H1 (cell line): Measurements from ENCODE around the gene CFAP97D2. TPM values are rescaled to one million over a fixed set of nuclear protein-coding genes. Genes with fewer than 3 reads are reported as not detected.

ENCODE experiments used
- CTCF ChIA-PET: fragments of 300-600 bp; sonication (Branson Sonifier 250); formaldehyde crosslinking; loops from one replicate; lab custom pipeline; 2021; ENCODE audit not compliant: partially characterized antibody; lab: Charles Lee
- POLR2A ChIA-PET: fragments of 300-600 bp; sonication (Branson Sonifier 250); formaldehyde crosslinking; loops from one replicate; lab custom pipeline; 2021; ENCODE audit warnings: inconsistent platforms; ENCODE audit not compliant: partially characterized antibody; lab: Charles Lee
- DNase-seq, 2 experiments: peaks; one replicate each; pipeline versions ENCODE4 v3.0.0 to v3.0.0-alpha.2; 2010 to 2022; ENCODE audit warnings: low spot score in 2 of 2, low read depth in 1 of 2, mixed read lengths in 1 of 2
- FAIRE-seq: peaks from 2 replicates; lab custom pipeline; 2011; peaks lifted over from hg19 to GRCh38; lab: Jason Lieb, UNC
- H2AFZ ChIP-seq: 2 replicates; pipeline ENCODE4 v1.8.1; 2012; ENCODE audit warnings: low read length, inconsistent platforms
- H2AK5ac ChIP-seq: 2 replicates; pipeline ENCODE4 v1.6.1; 2013; ENCODE audit warnings: low read depth, low read length
- H2BK120ac ChIP-seq: replicated peaks from 2 replicates; pipeline ENCODE3; 2013; ENCODE audit warnings: low read depth, low read length, inconsistent platforms
- H2BK12ac ChIP-seq: 2 replicates; pipeline ENCODE4 v1.6.1; 2013; ENCODE audit warnings: low read depth, low read length
- H2BK15ac ChIP-seq: 2 replicates; pipeline ENCODE4 v1.6.1; 2013; ENCODE audit warnings: low read length
- H2BK20ac ChIP-seq: 2 replicates; pipeline ENCODE4 v1.6.1; 2013; ENCODE audit warnings: low read length
- H2BK5ac ChIP-seq: 2 replicates; pipeline ENCODE4 v1.6.1; 2013; ENCODE audit warnings: low read depth, low read length
- H3K14ac ChIP-seq: 2 replicates; pipeline ENCODE4 v1.6.1; 2013; ENCODE audit warnings: inconsistent platforms; ENCODE audit not compliant: insufficient read length
- H3K18ac ChIP-seq: 2 replicates; pipeline ENCODE4 v1.6.1; 2013; ENCODE audit warnings: low read length; ENCODE audit errors: extremely low read depth
- H3K23ac ChIP-seq: 2 replicates; pipeline ENCODE4 v1.6.1; 2013; ENCODE audit warnings: inconsistent platforms; ENCODE audit not compliant: insufficient read length
- H3K23me2 ChIP-seq: 2 replicates; pipeline ENCODE4 v1.6.1; 2013; ENCODE audit warnings: low read depth, low read length
- H3K27ac ChIP-seq: 2 replicates; pipeline ENCODE4 v1.6.1; 2011; ENCODE audit warnings: low read depth, low read length, inconsistent platforms
- H3K27me3 ChIP-seq, 4 experiments: replicated peaks in 1 of 4; 1 replicate in 1 of 4; 2 replicates in 3 of 4; pipeline versions ENCODE4 v1.6.1 to v1.8.1; 2011 to 2013; ENCODE audit warnings: low read length in 3 of 4, mild to moderate bottlenecking in 3 of 4, inconsistent platforms in 2 of 4, mixed read lengths in 2 of 4, moderate library complexity in 1 of 4; ENCODE audit not compliant: control insufficient read depth in 3 of 4, insufficient read depth in 3 of 4; ENCODE audit errors: extremely low read depth in 1 of 4
- H3K36me3 ChIP-seq, 4 experiments: 2 replicates each; pipeline versions ENCODE4 v1.6.1 to v1.8.1; 2011 to 2013; ENCODE audit warnings: mild to moderate bottlenecking in 4 of 4, low read length in 3 of 4, moderate library complexity in 2 of 4, control low read depth in 1 of 4, inconsistent platforms in 1 of 4; ENCODE audit not compliant: insufficient read depth in 4 of 4, control insufficient read depth in 2 of 4
- H3K4ac ChIP-seq: replicated peaks from 2 replicates; pipeline ENCODE3; 2013; ENCODE audit warnings: low read length, low read depth, mixed read lengths, inconsistent platforms; ENCODE audit not compliant: insufficient read length
- H3K4me1 ChIP-seq, 4 experiments: replicated peaks in 1 of 4; 1 replicate in 1 of 4; 2 replicates in 3 of 4; pipeline versions ENCODE4 v1.6.1 to v1.8.1; 2011 to 2013; ENCODE audit warnings: low read length in 3 of 4, inconsistent platforms in 2 of 4, mixed read lengths in 1 of 4; ENCODE audit not compliant: insufficient read depth in 4 of 4, control insufficient read depth in 3 of 4
- H3K4me2 ChIP-seq, 2 experiments: 2 replicates each; pipeline versions ENCODE4 v1.6.1 to v1.8.1; 2011 to 2013; ENCODE audit warnings: low read depth in 2 of 2, low read length in 2 of 2, control low read depth in 1 of 2, inconsistent platforms in 1 of 2, mild to moderate bottlenecking in 1 of 2; ENCODE audit not compliant: insufficient read depth in 1 of 2
- H3K4me3 ChIP-seq, 4 experiments: fragments of 200-600, 300-600 bp in 1 of 4; sonication (generic), shearing (Covaris generic), sonication (Bioruptor Twin) in 1 of 4; 2 replicates each; pipeline versions ENCODE4 v1.5.1 to v1.8.1; 2011 to 2016; ENCODE audit warnings: low read length in 4 of 4, low read depth in 3 of 4, control low read depth in 2 of 4, inconsistent platforms in 2 of 4, mild to moderate bottlenecking in 2 of 4, mixed read lengths in 1 of 4, moderate library complexity in 1 of 4; ENCODE audit not compliant: insufficient read depth in 2 of 4; ENCODE audit errors: extremely low read depth in 1 of 4
- H3K56ac ChIP-seq: replicated peaks from 2 replicates; pipeline ENCODE3; 2013; ENCODE audit warnings: low read depth, mild to moderate bottlenecking, mixed read lengths, low read length, inconsistent platforms; ENCODE audit not compliant: insufficient read length
- H3K79me1 ChIP-seq: 2 replicates; pipeline ENCODE4 v1.6.1; 2013; ENCODE audit warnings: low read depth, low read length, control low read depth
- H3K79me2 ChIP-seq, 2 experiments: 2 replicates each; pipeline versions ENCODE4 v1.6.1 to v1.8.1; 2012 to 2013; ENCODE audit warnings: low read length in 2 of 2, mild to moderate bottlenecking in 2 of 2, inconsistent platforms in 1 of 2; ENCODE audit not compliant: insufficient read depth in 2 of 2, control insufficient read depth in 1 of 2
- H3K9ac ChIP-seq, 4 experiments: replicated peaks in 1 of 4; 1 replicate in 1 of 4; 2 replicates in 3 of 4; pipeline versions ENCODE4 v1.6.1 to v1.8.1; 2011 to 2013; ENCODE audit warnings: low read depth in 3 of 4, low read length in 3 of 4, control low read depth in 2 of 4, mild to moderate bottlenecking in 2 of 4, moderate library complexity in 2 of 4, inconsistent platforms in 1 of 4; ENCODE audit errors: extremely low read depth in 1 of 4
- H3K9me3 ChIP-seq, 2 experiments: 2 replicates each; pipeline versions ENCODE4 v1.6.1 to v1.8.1; 2012 to 2013; ENCODE audit warnings: mild to moderate bottlenecking in 2 of 2, moderate library complexity in 2 of 2, control low read depth in 1 of 2, inconsistent platforms in 1 of 2, low read depth in 1 of 2, low read length in 1 of 2, mixed read lengths in 1 of 2; ENCODE audit not compliant: insufficient read depth in 2 of 2
- H4K20me1 ChIP-seq, 2 experiments: replicated peaks in 1 of 2; 2 replicates each; pipeline versions ENCODE3 to v1.8.1; 2011 to 2013; ENCODE audit warnings: inconsistent platforms in 2 of 2, low read length in 2 of 2, mild to moderate bottlenecking in 1 of 2; ENCODE audit not compliant: insufficient read depth in 2 of 2, control insufficient read depth in 1 of 2
- H4K5ac ChIP-seq: 2 replicates; pipeline ENCODE4 v1.6.1; 2013; ENCODE audit warnings: low read length, low read depth, mixed read lengths, inconsistent platforms; ENCODE audit not compliant: insufficient read length
- H4K8ac ChIP-seq: 2 replicates; pipeline ENCODE4 v1.8.0; 2013; ENCODE audit warnings: mild to moderate bottlenecking, moderate library complexity, low read length, inconsistent platforms; ENCODE audit not compliant: insufficient read depth; ENCODE audit errors: extremely low read depth
- H4K91ac ChIP-seq: replicated peaks from 2 replicates; pipeline ENCODE3; 2013; ENCODE audit warnings: low read length, mixed read lengths, inconsistent platforms; ENCODE audit not compliant: insufficient read length
- CBX8 ChIP-seq: fragments of 300-800, 300-1000 bp; sonication (generic); IDR thresholded peaks from 2 replicates; pipeline ENCODE4 v1.7.1; 2016; ENCODE audit warnings: low read depth, low read length, borderline replicate concordance
- CREB1 ChIP-seq: IDR thresholded peaks from 2 replicates; pipeline ENCODE4 v1.6.1; 2012; ENCODE audit warnings: inconsistent platforms
- JUND ChIP-seq: IDR thresholded peaks from 2 replicates; pipeline ENCODE4 v1.6.1; 2011; ENCODE audit warnings: mild to moderate bottlenecking, improper control_type of control experiment, low read length
- PHF8 ChIP-seq: fragments of 200-600 bp; sonication (generic); conservative IDR thresholded peaks from 2 replicates; pipeline ENCODE4 v1.7.1; 2012; ENCODE audit warnings: low read depth, mild to moderate bottlenecking, inconsistent platforms, low read length, moderate library complexity
- POLR2A ChIP-seq, 2 experiments: IDR thresholded peaks; 1 replicate in 1 of 2; 2 replicates in 1 of 2; pipeline ENCODE4 v1.6.1; 2011; ENCODE audit warnings: low read depth in 2 of 2, low read length in 2 of 2, mild to moderate bottlenecking in 2 of 2; ENCODE audit errors: control extremely low read depth in 1 of 2
- SIN3A ChIP-seq, 2 experiments: IDR thresholded peaks in 1 of 2; conservative IDR thresholded peaks in 1 of 2; 2 replicates each; pipeline ENCODE4 v1.6.1; 2011 to 2012; ENCODE audit warnings: low read length in 2 of 2, improper control_type of control experiment in 1 of 2, low read depth in 1 of 2, mild to moderate bottlenecking in 1 of 2
- TEAD4 ChIP-seq: IDR thresholded peaks from 2 replicates; pipeline ENCODE4 v1.6.1; 2012; ENCODE audit warnings: low read depth, low read length, inconsistent platforms, mixed read lengths
- WGBS, 2 experiments: shearing (Covaris generic) in 1 of 2; methylation state at CpG; one replicate each; pipeline versions ENCODE4 v1.1.6 to v1.1.7; 2013 to 2015; ENCODE audit warnings: low lambda C conversion rate in 2 of 2, mixed read lengths in 2 of 2, inconsistent platforms in 1 of 2, low coverage in 1 of 2, missing lambda C conversion rate in 1 of 2; ENCODE audit not compliant: insufficient replicate concordance in 2 of 2, insufficient coverage in 1 of 2, insufficient read length in 1 of 2; ENCODE audit errors: extremely low coverage in 1 of 2, missing lambda C conversion rate in 1 of 2; 5-methylcytosine and 5-hydroxymethylcytosine counted together
- polyA plus RNA-seq, 7 experiments: library from polyadenylated mRNA; depleted of rRNA in 3 of 7; stranded (reverse) in 5 of 7; unstranded in 2 of 7; fragments of >200 nt in 5 of 7; fragments of 200-250 nt in 2 of 7; gene quantifications; 1 replicate in 5 of 7; 2 replicates in 1 of 7; 4 replicates in 1 of 7; pipeline versions ENCODE4 v1.2.1 to v1.2.3, GENCODE V29; 2011 to 2013; ENCODE audit warnings: missing spikeins in 2 of 7, mixed read lengths in 2 of 7
- total RNA-seq: library from RNA; stranded (reverse); fragmentation: NEBNext Ultra II Directional; extraction: Animal tissue kit (Norgen Biotek cat#: 25700); gene quantifications from 2 replicates; pipeline ENCODE4 v1.2.1, GENCODE V29; 2021
- TF ChIP-seq, protein P1 (sequence below): IDR thresholded peaks from 2 replicates; pipeline ENCODE4 v1.6.1; 2012; ENCODE audit warnings: inconsistent platforms
- TF ChIP-seq, protein P2 (sequence below): IDR thresholded peaks from 2 replicates; pipeline ENCODE4 v1.6.1; 2012; ENCODE audit warnings: inconsistent platforms
- TF ChIP-seq, protein P3 (sequence below): IDR thresholded peaks from 2 replicates; pipeline ENCODE4 v1.6.1; 2011; ENCODE audit warnings: low read length, improper control_type of control experiment

The CFAP97D2 gene
- total and polyA plus RNA-seq, 2 of the 8 experiments (the other 6 are each of a cell fraction or from before 2014, with no cell fraction given): not detected

DNA sequence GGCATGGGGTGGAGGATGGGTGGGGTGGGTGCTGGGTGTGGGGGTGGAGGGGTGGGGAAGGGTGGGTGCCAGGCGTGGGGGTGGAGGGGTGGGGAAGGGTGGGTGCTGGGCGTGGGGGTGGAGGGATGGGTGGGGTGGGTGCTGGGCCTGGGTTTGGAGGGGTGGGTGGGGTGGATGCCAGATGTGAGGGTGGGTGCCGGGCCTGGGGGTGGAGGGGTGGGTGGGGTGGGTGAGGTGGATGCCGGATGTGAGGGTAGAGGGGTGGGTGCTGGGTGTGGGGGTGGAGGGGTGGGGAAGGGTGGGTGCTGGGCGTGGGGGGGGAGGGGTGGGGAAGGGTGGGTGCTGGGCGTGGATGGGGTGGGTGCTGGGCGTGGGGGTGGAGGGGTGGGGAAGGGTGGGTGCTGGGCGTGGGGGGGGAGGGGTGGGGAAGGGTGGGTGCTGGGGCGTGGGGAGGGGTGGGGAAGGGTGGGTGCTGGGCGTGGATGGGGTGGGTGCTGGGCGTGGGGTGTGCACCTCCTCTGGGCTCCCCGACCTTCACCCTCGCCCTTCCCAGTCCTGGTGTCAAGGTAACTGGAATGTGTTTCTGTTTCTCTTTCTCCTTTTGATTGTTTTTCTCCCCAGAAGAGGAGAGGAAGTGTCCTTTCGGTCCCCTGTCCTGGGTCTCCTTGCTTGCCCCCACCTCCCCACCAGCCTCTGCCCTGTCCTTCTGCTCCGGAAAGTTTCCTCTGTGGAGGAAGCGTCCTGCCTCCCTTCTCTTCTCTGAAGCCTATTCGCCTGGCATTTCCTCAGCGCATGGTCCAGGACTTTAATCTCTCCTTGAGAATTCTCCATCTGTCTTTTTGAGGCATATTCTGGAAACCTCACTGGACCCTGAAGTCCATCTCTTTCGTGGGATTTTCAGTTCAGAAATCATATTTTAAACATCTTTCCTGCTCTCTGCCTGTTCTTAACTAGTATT, 22.9 kb upstream of the CFAP97D2 start:
- WGBS, 2 experiments: 77% methylated on average over 7 of the region's 19 CpGs; no CpG with 5 or more reads in 1 of the 2 experiments
- no peak overlapping the region for H3K56ac ChIP-seq
- no peak overlapping the region for H3K9ac ChIP-seq
- H3K27me3 ChIP-seq: no peaks in the 10 kb centered on the region; a peak in 1 of 7 replicates
- no peaks in the 10 kb centered on the region for H4K20me1 ChIP-seq
- H3K79me1 ChIP-seq: no peaks in the 10 kb centered on the region
- H3K4me2 ChIP-seq: no peak overlapping the region
- H4K91ac ChIP-seq: no peak overlapping the region
- H4K5ac ChIP-seq: no peak overlapping the region
- H2BK12ac ChIP-seq: no peak overlapping the region
- H4K8ac ChIP-seq: no peak overlapping the region
- no peaks in the 10 kb centered on the region for H3K9me3 ChIP-seq
- H3K27ac ChIP-seq: no peak overlapping the region
- no peak overlapping the region for H2AK5ac ChIP-seq
- H3K23me2 ChIP-seq: peaks cover 6% of the 10 kb centered on the region; the same call in 1 of the 2 replicates
- H3K4ac ChIP-seq: no peak overlapping the region
- no peak overlapping the region for H3K14ac ChIP-seq
- H3K4me3 ChIP-seq: no peak overlapping the region
- H3K4me1 ChIP-seq: no peaks in the 10 kb centered on the region; a peak in 1 of 7 replicates
- no peaks in the 10 kb centered on the region for H3K36me3 ChIP-seq
- H2BK120ac ChIP-seq: no peak overlapping the region
- no peak overlapping the region for H2BK20ac ChIP-seq
- H2BK15ac ChIP-seq: no peak overlapping the region
- H2BK5ac ChIP-seq: no peak overlapping the region
- H3K79me2 ChIP-seq: no peaks in the 10 kb centered on the region
- no peak for FAIRE-seq
- ChIA-PET POLR2A (no interaction called here), CTCF (interaction anchor here (1.4 kb wide), 1 partner anchor 11 kb away, joined by 4 read pairs; no protein-coding TSS in a partner anchor)
- H2AFZ ChIP-seq: no peak overlapping the region
- H3K23ac ChIP-seq: no peak overlapping the region
- DNase-seq: no peak
- no peak overlapping the region for H3K18ac ChIP-seq
- TF ChIP-seq, protein P1, sequence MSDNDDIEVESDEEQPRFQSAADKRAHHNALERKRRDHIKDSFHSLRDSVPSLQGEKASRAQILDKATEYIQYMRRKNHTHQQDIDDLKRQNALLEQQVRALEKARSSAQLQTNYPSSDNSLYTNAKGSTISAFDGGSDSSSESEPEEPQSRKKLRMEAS: no peak
- TF ChIP-seq POLR2A (IDR thresholded peaks at IDR 0.05; ENCODE audit: control extremely low read depth in 1 of 2, low read depth in 2 of 2, low read length in 2 of 2) (no peak), SIN3A (conservative IDR thresholded peaks at IDR 0.05 in 1 of 2, IDR thresholded peaks at IDR 0.05 in 1 of 2; ENCODE audit: low read depth in 1 of 2, low read length in 2 of 2) (no peak), CREB1 (no peak), CBX8 (no peak), PHF8 (no peak), TEAD4 (no peak), JUND (no peak)
- TF ChIP-seq, protein P2, sequence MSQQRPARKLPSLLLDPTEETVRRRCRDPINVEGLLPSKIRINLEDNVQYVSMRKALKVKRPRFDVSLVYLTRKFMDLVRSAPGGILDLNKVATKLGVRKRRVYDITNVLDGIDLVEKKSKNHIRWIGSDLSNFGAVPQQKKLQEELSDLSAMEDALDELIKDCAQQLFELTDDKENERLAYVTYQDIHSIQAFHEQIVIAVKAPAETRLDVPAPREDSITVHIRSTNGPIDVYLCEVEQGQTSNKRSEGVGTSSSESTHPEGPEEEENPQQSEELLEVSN: no peak
- TF ChIP-seq, protein P3, sequence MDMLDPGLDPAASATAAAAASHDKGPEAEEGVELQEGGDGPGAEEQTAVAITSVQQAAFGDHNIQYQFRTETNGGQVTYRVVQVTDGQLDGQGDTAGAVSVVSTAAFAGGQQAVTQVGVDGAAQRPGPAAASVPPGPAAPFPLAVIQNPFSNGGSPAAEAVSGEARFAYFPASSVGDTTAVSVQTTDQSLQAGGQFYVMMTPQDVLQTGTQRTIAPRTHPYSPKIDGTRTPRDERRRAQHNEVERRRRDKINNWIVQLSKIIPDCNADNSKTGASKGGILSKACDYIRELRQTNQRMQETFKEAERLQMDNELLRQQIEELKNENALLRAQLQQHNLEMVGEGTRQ: no peak
